Mesenchymal stem cell (in vitro differentiated cells and primary cell): ENCODE results near the gene CCDC92.

Experiments used
- DNase-seq: peaks from one replicate; pipeline ENCODE4 v3.0.0-alpha.2; 2013
- H2AFZ ChIP-seq: one replicate; pipeline ENCODE4 v1.6.1; 2013; ENCODE audit warnings: low read depth, mild to moderate bottlenecking, control low read depth, inconsistent platforms, low read length, moderate library complexity
- H2AK5ac ChIP-seq: 2 replicates; pipeline ENCODE4 v1.6.1; 2013; ENCODE audit warnings: low read length, moderate library complexity, mild to moderate bottlenecking, inconsistent platforms; ENCODE audit not compliant: severe bottlenecking
- H2BK120ac ChIP-seq: one replicate; pipeline ENCODE4 v1.6.1; 2013; ENCODE audit warnings: low read depth, mild to moderate bottlenecking, inconsistent platforms, low read length, moderate library complexity
- H2BK12ac ChIP-seq, 2 experiments: one replicate each; pipeline ENCODE4 v1.6.1; 2013; ENCODE audit warnings: inconsistent platforms in 2 of 2, low read length in 2 of 2, mild to moderate bottlenecking in 2 of 2, moderate library complexity in 2 of 2, control low read depth in 1 of 2
- H2BK15ac ChIP-seq: one replicate; pipeline ENCODE4 v1.6.1; 2013; ENCODE audit warnings: mild to moderate bottlenecking, low read depth, inconsistent platforms; ENCODE audit not compliant: poor library complexity, severe bottlenecking
- H2BK5ac ChIP-seq: 2 replicates; pipeline ENCODE4 v1.6.1; 2013; ENCODE audit warnings: low read depth, mild to moderate bottlenecking, low read length, control low read depth, inconsistent platforms; ENCODE audit not compliant: poor library complexity, severe bottlenecking
- H3K14ac ChIP-seq, 2 experiments: one replicate each; pipeline ENCODE4 v1.6.1; 2013; ENCODE audit warnings: inconsistent platforms in 2 of 2, low read length in 2 of 2, control low read depth in 1 of 2, mild to moderate bottlenecking in 1 of 2, moderate library complexity in 1 of 2
- H3K18ac ChIP-seq, 2 experiments: one replicate each; pipeline ENCODE4 v1.6.1; 2013; ENCODE audit warnings: inconsistent platforms in 2 of 2, low read length in 2 of 2, control low read depth in 1 of 2, low read depth in 1 of 2, mild to moderate bottlenecking in 1 of 2
- H3K23ac ChIP-seq, 2 experiments: one replicate each; pipeline ENCODE4 v1.6.1; 2013; ENCODE audit warnings: inconsistent platforms in 2 of 2, low read length in 2 of 2, mild to moderate bottlenecking in 2 of 2, moderate library complexity in 2 of 2, control low read depth in 1 of 2
- H3K27ac ChIP-seq: 2 replicates; pipeline ENCODE4 v1.5.1; 2013; ENCODE audit warnings: mild to moderate bottlenecking, moderate library complexity, low read length, control low read depth, inconsistent platforms; ENCODE audit not compliant: poor library complexity, severe bottlenecking
- H3K27me3 ChIP-seq, 2 experiments: 2 replicates each; pipeline versions ENCODE4 v1.6.1 to v1.7.0; 2013; ENCODE audit warnings: low read length in 2 of 2, mild to moderate bottlenecking in 2 of 2, moderate library complexity in 2 of 2, control low read depth in 1 of 2, inconsistent platforms in 1 of 2; ENCODE audit not compliant: control insufficient read depth in 1 of 2, insufficient read depth in 1 of 2
- H3K36me3 ChIP-seq, 2 experiments: 2 replicates each; pipeline versions ENCODE4 v1.6.1 to v1.7.0; 2013; ENCODE audit warnings: low read length in 2 of 2, control low read depth in 1 of 2, inconsistent platforms in 1 of 2, low read depth in 1 of 2, mild to moderate bottlenecking in 1 of 2; ENCODE audit not compliant: insufficient read depth in 2 of 2, control insufficient read depth in 1 of 2
- H3K4ac ChIP-seq, 2 experiments: one replicate each; pipeline ENCODE4 v1.6.1; 2013; ENCODE audit warnings: inconsistent platforms in 2 of 2, low read length in 2 of 2, mild to moderate bottlenecking in 2 of 2, moderate library complexity in 2 of 2, control low read depth in 1 of 2, low read depth in 1 of 2
- H3K4me1 ChIP-seq: 2 replicates; pipeline ENCODE4 v1.6.1; 2013; ENCODE audit warnings: low read depth, low read length, control low read depth; ENCODE audit not compliant: control insufficient read depth, insufficient read depth
- H3K4me2 ChIP-seq: 2 replicates; pipeline ENCODE4 v1.6.1; 2013; ENCODE audit warnings: low read length, mild to moderate bottlenecking, inconsistent platforms; ENCODE audit not compliant: poor library complexity, severe bottlenecking
- H3K4me3 ChIP-seq, 2 experiments: 2 replicates each; pipeline versions ENCODE4 v1.5.1 to v1.7.0; 2013; ENCODE audit warnings: low read length in 2 of 2, mild to moderate bottlenecking in 2 of 2, control low read depth in 1 of 2, low read depth in 1 of 2; ENCODE audit not compliant: insufficient read depth in 1 of 2
- H3K79me1 ChIP-seq: replicated peaks from 2 replicates; pipeline ENCODE4 v1.6.1; 2013; ENCODE audit warnings: mild to moderate bottlenecking, control low read depth, low read length, inconsistent platforms; ENCODE audit not compliant: poor library complexity, severe bottlenecking
- H3K9ac ChIP-seq: 2 replicates; pipeline ENCODE4 v1.7.0; 2013; ENCODE audit warnings: mild to moderate bottlenecking, low read length, moderate library complexity
- H3K9me3 ChIP-seq: 2 replicates; pipeline ENCODE4 v1.7.0; 2013; ENCODE audit warnings: mild to moderate bottlenecking, low read length; ENCODE audit not compliant: control insufficient read depth
- H4K8ac ChIP-seq: one replicate; pipeline ENCODE4 v1.6.1; 2013; ENCODE audit warnings: inconsistent platforms, mild to moderate bottlenecking, low read length, moderate library complexity
- H4K91ac ChIP-seq: one replicate; pipeline ENCODE4 v1.6.1; 2013; ENCODE audit warnings: mild to moderate bottlenecking, low read length, inconsistent platforms
- WGBS: methylation state at CpG from one replicate; pipeline ENCODE4 v1.1.7; 2013; ENCODE audit warnings: mixed read lengths; 5-methylcytosine and 5-hydroxymethylcytosine counted together

CCDC92 gene

DNA sequence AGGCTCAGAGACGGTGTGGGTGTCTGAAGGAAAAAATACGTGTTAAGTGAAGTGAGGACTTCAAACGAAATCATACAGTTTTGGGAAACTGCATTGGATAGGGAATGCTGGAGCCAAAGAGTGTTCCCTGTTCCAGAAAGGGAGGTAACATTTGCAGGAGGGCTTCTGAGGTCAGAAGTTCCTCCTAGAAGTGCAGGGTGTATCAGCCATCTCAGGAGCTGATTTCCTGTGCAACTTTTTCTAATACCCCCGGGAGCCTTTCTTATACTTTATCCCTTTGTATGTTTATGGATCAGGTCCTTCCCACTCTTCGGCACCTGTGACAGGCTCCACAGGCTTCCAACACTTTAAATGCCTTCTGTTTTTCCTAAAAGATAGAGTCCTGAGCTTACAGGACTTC, 25.3 kb upstream of the CCDC92 start:
- Histone ChIP-seq H3K27ac (no peak overlapping the region), H2AFZ (no peak overlapping the region), H4K8ac (no peak overlapping the region), H2BK15ac (no peak overlapping the region), H3K36me3 (peaks cover 26 to 44% of the 10 kb centered on the region in 2 experiments), H2BK5ac (no peak overlapping the region), H3K18ac (peak overlapping the region; percentile 13 to 63), H3K14ac (no peak overlapping the region), H3K23ac (no peak overlapping the region), H3K27me3 (no peaks in the 10 kb centered on the region), H3K9ac (no peak overlapping the region), H4K91ac (no peak overlapping the region), H3K79me1 (peaks cover 56% of the 10 kb centered on the region), H2BK120ac (no peak overlapping the region), H3K4me3 (no peak overlapping the region), H3K4me1 (peaks cover 3% of the 10 kb centered on the region), H2BK12ac (peak overlapping the region; percentile 7 to 35), H3K9me3 (no peaks in the 10 kb centered on the region), H3K4ac (no peak overlapping the region), H2AK5ac (no peak overlapping the region), H3K4me2 (no peak overlapping the region)
- 80% methylated on average over 4 of the region's 5 CpGs for whole genome bisulfite sequencing
- no peak for DNase-seq

GRCh38 chr12:123997033-123997822, 24.6 kb upstream of the CCDC92 start:
- Histone ChIP-seq H2BK120ac (no peak overlapping the region), H2AFZ (no peak overlapping the region), H2BK12ac (peak overlapping the region; percentile 35 to 83), H2BK5ac (no peak overlapping the region), H3K14ac (no peak overlapping the region), H3K79me1 (peaks cover 52% of the 10 kb centered on the region), H2BK15ac (no peak overlapping the region), H3K4me2 (no peak overlapping the region), H4K91ac (peak overlapping the region; percentile 18), H3K4me3 (no peak overlapping the region), H3K27ac (no peak overlapping the region), H2AK5ac (no peak overlapping the region), H3K36me3 (peaks cover 28 to 50% of the 10 kb centered on the region in 2 experiments), H3K27me3 (no peaks in the 10 kb centered on the region), H3K18ac (peak overlapping the region; percentile 58 to 63), H3K9ac (no peak overlapping the region), H4K8ac (peak overlapping the region; percentile 20), H3K4ac (peak overlapping the region in 1 of 2 experiments; percentile 47), H3K4me1 (peaks cover 3% of the 10 kb centered on the region), H3K9me3 (no peaks in the 10 kb centered on the region), H3K23ac (no peak overlapping the region)
- DNase-seq = peak; percentile 36
- 90% methylated on average over 3 of the region's 6 CpGs for WGBS

GRCh38 chr12:123996581-123996980, 23.9 kb upstream of the CCDC92 start:
- Histone ChIP-seq H2BK120ac (no peak overlapping the region), H3K27me3 (no peaks in the 10 kb centered on the region), H3K9me3 (no peaks in the 10 kb centered on the region), H2BK15ac (no peak overlapping the region), H2BK12ac (no peak overlapping the region), H3K18ac (peak overlapping the region in 1 of 2 experiments; percentile 1), H3K4me1 (peaks cover 3% of the 10 kb centered on the region), H3K14ac (no peak overlapping the region), H3K79me1 (peaks cover 51% of the 10 kb centered on the region), H2AK5ac (no peak overlapping the region), H3K23ac (no peak overlapping the region), H4K8ac (no peak overlapping the region), H3K4me2 (no peak overlapping the region), H3K36me3 (peaks cover 27 to 46% of the 10 kb centered on the region in 2 experiments), H3K27ac (no peak overlapping the region), H2AFZ (no peak overlapping the region), H3K9ac (no peak overlapping the region), H4K91ac (no peak overlapping the region), H3K4ac (peak overlapping the region in 1 of 2 experiments; percentile 24), H2BK5ac (no peak overlapping the region), H3K4me3 (no peak overlapping the region)
- WGBS = 74% methylated on average over 5 of the region's 6 CpGs
- no peak for DNase-seq

GRCh38 chr12:123995023-123995748, 22.6 kb upstream of the CCDC92 start:
- H3K79me1 ChIP-seq = peaks cover 48% of the 10 kb centered on the region
- H2BK12ac ChIP-seq = no peak overlapping the region
- H3K23ac ChIP-seq = no peak overlapping the region
- H3K27me3 ChIP-seq = no peaks in the 10 kb centered on the region
- no peak overlapping the region for H2BK120ac ChIP-seq
- peaks cover 3% of the 10 kb centered on the region for H3K4me1 ChIP-seq
- no peak overlapping the region for H2BK15ac ChIP-seq
- H3K18ac ChIP-seq = no peak overlapping the region
- no peak overlapping the region for H3K4me3 ChIP-seq
- no peak overlapping the region for H3K9ac ChIP-seq
- peaks cover 22 to 37% of the 10 kb centered on the region in 2 experiments for H3K36me3 ChIP-seq
- no peak overlapping the region for H4K8ac ChIP-seq
- no peak overlapping the region for H2AK5ac ChIP-seq
- 56% methylated on average over 6 of the region's 7 CpGs for WGBS
- H3K4me2 ChIP-seq = no peak overlapping the region
- H3K27ac ChIP-seq = no peak overlapping the region
- H4K91ac ChIP-seq = no peak overlapping the region
- H3K4ac ChIP-seq = no peak overlapping the region
- H3K14ac ChIP-seq = no peak overlapping the region
- no peak overlapping the region for H2AFZ ChIP-seq
- no peak overlapping the region for H2BK5ac ChIP-seq
- H3K9me3 ChIP-seq = no peaks in the 10 kb centered on the region
- peak; percentile 55 for DNase-seq
